Measurements from ENCODE around the gene FUT7.
A peak's percentile ranks its signal among the peaks of the same experiment; 100 is the strongest.

The FUT7 gene

DNA sequence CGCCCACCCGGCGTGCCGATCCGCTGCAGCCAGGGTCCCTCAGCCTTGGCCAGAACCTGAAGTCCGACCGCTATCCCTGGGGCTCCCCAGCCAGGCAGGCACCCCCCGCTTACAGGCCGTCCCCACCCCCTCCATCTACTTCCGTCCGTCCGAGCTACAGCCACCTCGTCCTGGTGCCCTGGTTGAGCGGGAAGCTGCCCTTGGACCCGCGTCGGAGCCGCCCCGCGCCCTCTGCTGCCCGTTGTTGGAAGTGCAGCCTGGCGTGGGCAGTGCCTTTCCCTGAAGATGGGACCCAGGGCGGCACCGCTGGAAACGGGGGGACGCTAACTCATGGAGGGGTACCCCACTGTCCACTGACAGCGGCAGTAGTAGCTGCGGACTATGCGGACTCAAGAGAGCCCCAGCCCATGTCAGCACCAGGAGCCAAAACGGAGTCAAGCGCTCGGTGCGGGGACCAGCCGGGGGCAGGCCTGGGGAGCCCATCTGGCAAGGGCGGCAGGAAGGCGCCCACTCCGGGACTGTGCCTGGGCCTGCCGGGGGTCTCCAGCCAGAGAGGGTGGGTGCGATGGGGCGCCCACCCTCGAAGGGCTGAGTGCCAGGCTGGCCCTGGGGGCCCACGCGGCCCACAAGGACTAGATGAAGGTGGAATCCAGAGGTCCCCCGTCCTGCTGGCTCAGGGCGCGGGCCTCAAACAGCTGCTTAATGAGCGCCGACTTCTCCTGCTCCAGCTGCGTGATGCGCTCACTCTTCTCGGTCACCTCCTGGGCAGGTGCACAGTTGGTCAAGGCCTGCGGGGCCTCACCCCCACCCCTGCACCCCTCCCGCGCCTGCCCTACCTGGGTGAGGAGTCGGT lies 32.4 kb upstream of the FUT7 start (continued):
- TF ChIP-seq, protein P1, sequence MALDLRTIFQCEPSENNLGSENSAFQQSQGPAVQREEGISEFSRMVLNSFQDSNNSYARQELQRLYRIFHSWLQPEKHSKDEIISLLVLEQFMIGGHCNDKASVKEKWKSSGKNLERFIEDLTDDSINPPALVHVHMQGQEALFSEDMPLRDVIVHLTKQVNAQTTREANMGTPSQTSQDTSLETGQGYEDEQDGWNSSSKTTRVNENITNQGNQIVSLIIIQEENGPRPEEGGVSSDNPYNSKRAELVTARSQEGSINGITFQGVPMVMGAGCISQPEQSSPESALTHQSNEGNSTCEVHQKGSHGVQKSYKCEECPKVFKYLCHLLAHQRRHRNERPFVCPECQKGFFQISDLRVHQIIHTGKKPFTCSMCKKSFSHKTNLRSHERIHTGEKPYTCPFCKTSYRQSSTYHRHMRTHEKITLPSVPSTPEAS (tag by site-specific recombination; IDR thresholded peaks at IDR 0.05), result no peak
- TF ChIP-seq ZNF394 (tag by site-specific recombination; IDR thresholded peaks at IDR 0.05; ENCODE audit: borderline replicate concordance), result no peak
- peak; percentile 48 for TF ChIP-seq ZNF654 (tag by site-specific recombination; IDR thresholded peaks at IDR 0.05; ENCODE audit: low read depth)
- TF ChIP-seq, protein P2, sequence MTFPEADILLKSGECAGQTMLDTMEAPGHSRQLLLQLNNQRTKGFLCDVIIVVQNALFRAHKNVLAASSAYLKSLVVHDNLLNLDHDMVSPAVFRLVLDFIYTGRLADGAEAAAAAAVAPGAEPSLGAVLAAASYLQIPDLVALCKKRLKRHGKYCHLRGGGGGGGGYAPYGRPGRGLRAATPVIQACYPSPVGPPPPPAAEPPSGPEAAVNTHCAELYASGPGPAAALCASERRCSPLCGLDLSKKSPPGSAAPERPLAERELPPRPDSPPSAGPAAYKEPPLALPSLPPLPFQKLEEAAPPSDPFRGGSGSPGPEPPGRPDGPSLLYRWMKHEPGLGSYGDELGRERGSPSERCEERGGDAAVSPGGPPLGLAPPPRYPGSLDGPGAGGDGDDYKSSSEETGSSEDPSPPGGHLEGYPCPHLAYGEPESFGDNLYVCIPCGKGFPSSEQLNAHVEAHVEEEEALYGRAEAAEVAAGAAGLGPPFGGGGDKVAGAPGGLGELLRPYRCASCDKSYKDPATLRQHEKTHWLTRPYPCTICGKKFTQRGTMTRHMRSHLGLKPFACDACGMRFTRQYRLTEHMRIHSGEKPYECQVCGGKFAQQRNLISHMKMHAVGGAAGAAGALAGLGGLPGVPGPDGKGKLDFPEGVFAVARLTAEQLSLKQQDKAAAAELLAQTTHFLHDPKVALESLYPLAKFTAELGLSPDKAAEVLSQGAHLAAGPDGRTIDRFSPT (tag by site-specific recombination; IDR thresholded peaks at IDR 0.05), result peak; percentile 85
- no peak for TF ChIP-seq ZNF174 (tag by site-specific recombination; IDR thresholded peaks at IDR 0.05)
- TF ChIP-seq IKZF3 (tag by site-specific recombination; IDR thresholded peaks at IDR 0.05), result peak; percentile 45; the same call in 1 of the 2 replicates
- TF ChIP-seq ZNF792 (tag by site-specific recombination; IDR thresholded peaks at IDR 0.05), result no peak
- TF ChIP-seq ZBTB7A (tag by site-specific recombination; IDR thresholded peaks at IDR 0.05; ENCODE audit: low read depth), result no peak
- TF ChIP-seq, protein P3, sequence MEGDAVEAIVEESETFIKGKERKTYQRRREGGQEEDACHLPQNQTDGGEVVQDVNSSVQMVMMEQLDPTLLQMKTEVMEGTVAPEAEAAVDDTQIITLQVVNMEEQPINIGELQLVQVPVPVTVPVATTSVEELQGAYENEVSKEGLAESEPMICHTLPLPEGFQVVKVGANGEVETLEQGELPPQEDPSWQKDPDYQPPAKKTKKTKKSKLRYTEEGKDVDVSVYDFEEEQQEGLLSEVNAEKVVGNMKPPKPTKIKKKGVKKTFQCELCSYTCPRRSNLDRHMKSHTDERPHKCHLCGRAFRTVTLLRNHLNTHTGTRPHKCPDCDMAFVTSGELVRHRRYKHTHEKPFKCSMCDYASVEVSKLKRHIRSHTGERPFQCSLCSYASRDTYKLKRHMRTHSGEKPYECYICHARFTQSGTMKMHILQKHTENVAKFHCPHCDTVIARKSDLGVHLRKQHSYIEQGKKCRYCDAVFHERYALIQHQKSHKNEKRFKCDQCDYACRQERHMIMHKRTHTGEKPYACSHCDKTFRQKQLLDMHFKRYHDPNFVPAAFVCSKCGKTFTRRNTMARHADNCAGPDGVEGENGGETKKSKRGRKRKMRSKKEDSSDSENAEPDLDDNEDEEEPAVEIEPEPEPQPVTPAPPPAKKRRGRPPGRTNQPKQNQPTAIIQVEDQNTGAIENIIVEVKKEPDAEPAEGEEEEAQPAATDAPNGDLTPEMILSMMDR (tag by site-specific recombination; IDR thresholded peaks at IDR 0.05), result peak; percentile 95
- TF ChIP-seq, protein P4, sequence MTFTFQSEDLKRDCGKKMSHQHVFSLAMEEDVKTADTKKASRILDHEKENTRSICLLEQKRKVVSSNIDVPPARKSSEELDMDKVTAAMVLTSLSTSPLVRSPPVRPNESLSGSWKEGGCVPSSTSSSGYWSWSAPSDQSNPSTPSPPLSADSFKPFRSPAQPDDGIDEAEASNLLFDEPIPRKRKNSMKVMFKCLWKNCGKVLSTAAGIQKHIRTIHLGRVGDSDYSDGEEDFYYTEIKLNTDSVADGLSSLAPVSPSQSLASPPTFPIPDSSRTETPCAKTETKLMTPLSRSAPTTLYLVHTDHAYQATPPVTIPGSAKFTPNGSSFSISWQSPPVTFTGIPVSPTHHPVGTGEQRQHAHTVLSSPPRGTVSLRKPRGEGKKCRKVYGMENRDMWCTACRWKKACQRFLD (tag by site-specific recombination; IDR thresholded peaks at IDR 0.05), result no peak
- TF ChIP-seq MEIS1 (CRISPR knock-in tag; IDR thresholded peaks at IDR 0.05; ENCODE audit: borderline replicate concordance), result no peak
- TF ChIP-seq ZNF600 (tag by site-specific recombination; IDR thresholded peaks at IDR 0.05), result peak; percentile 73
- TF ChIP-seq BCL11B (tag by site-specific recombination; IDR thresholded peaks at IDR 0.05; ENCODE audit: low read depth), result peak; percentile 49; the same call in 1 of the 2 replicates
- no peak for TF ChIP-seq SCRT2 (tag by site-specific recombination; IDR thresholded peaks at IDR 0.05)
- peak; percentile 41; the same call in 1 of the 2 replicates for TF ChIP-seq SP2 (tag by site-specific recombination; IDR thresholded peaks at IDR 0.05)
- no peak for TF ChIP-seq SALL2 (tag by site-specific recombination; IDR thresholded peaks at IDR 0.05; ENCODE audit: borderline replicate concordance)
- TF ChIP-seq BCL11A (tag by site-specific recombination; IDR thresholded peaks at IDR 0.05; ENCODE audit: low read depth), result no peak; the same call in 1 of the 2 replicates
- no peak for TF ChIP-seq HOXA7 (CRISPR knock-in tag; IDR thresholded peaks at IDR 0.05; ENCODE audit: borderline replicate concordance)
- TF ChIP-seq, protein P5, sequence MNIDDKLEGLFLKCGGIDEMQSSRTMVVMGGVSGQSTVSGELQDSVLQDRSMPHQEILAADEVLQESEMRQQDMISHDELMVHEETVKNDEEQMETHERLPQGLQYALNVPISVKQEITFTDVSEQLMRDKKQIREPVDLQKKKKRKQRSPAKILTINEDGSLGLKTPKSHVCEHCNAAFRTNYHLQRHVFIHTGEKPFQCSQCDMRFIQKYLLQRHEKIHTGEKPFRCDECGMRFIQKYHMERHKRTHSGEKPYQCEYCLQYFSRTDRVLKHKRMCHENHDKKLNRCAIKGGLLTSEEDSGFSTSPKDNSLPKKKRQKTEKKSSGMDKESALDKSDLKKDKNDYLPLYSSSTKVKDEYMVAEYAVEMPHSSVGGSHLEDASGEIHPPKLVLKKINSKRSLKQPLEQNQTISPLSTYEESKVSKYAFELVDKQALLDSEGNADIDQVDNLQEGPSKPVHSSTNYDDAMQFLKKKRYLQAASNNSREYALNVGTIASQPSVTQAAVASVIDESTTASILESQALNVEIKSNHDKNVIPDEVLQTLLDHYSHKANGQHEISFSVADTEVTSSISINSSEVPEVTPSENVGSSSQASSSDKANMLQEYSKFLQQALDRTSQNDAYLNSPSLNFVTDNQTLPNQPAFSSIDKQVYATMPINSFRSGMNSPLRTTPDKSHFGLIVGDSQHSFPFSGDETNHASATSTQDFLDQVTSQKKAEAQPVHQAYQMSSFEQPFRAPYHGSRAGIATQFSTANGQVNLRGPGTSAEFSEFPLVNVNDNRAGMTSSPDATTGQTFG (tag by site-specific recombination; IDR thresholded peaks at IDR 0.05; ENCODE audit: borderline replicate concordance), result no peak
- TF ChIP-seq, protein P6, sequence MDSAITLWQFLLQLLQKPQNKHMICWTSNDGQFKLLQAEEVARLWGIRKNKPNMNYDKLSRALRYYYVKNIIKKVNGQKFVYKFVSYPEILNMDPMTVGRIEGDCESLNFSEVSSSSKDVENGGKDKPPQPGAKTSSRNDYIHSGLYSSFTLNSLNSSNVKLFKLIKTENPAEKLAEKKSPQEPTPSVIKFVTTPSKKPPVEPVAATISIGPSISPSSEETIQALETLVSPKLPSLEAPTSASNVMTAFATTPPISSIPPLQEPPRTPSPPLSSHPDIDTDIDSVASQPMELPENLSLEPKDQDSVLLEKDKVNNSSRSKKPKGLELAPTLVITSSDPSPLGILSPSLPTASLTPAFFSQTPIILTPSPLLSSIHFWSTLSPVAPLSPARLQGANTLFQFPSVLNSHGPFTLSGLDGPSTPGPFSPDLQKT (IDR thresholded peaks at IDR 0.05; ENCODE audit: borderline replicate concordance, low read depth, low read length), result no peak
- TF ChIP-seq, protein P7, sequence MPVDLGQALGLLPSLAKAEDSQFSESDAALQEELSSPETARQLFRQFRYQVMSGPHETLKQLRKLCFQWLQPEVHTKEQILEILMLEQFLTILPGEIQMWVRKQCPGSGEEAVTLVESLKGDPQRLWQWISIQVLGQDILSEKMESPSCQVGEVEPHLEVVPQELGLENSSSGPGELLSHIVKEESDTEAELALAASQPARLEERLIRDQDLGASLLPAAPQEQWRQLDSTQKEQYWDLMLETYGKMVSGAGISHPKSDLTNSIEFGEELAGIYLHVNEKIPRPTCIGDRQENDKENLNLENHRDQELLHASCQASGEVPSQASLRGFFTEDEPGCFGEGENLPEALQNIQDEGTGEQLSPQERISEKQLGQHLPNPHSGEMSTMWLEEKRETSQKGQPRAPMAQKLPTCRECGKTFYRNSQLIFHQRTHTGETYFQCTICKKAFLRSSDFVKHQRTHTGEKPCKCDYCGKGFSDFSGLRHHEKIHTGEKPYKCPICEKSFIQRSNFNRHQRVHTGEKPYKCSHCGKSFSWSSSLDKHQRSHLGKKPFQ (tag by site-specific recombination; IDR thresholded peaks at IDR 0.05), result no peak
- TF ChIP-seq ZNF112 (tag by site-specific recombination; IDR thresholded peaks at IDR 0.05), result no peak
- TF ChIP-seq ZNF350 (tag by site-specific recombination; IDR thresholded peaks at IDR 0.05), result no peak
- TF ChIP-seq ZNF2 (tag by site-specific recombination; IDR thresholded peaks at IDR 0.05), result peak; percentile 86; the same call in 1 of the 2 replicates
- TF ChIP-seq ZNF473 (tag by site-specific recombination; IDR thresholded peaks at IDR 0.05), result no peak
- TF ChIP-seq, protein P8, sequence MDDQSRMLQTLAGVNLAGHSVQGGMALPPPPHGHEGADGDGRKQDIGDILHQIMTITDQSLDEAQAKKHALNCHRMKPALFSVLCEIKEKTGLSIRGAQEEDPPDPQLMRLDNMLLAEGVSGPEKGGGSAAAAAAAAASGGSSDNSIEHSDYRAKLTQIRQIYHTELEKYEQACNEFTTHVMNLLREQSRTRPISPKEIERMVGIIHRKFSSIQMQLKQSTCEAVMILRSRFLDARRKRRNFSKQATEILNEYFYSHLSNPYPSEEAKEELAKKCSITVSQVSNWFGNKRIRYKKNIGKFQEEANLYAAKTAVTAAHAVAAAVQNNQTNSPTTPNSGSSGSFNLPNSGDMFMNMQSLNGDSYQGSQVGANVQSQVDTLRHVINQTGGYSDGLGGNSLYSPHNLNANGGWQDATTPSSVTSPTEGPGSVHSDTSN (CRISPR knock-in tag; IDR thresholded peaks at IDR 0.05), result peak; percentile 64; the same call in 1 of the 2 replicates

All from HEK293 (cell line).